Stomach (tissue), 4 donors: ENCODE results near the gene VPS11.

ENCODE experiments used
- EP300 ChIP-seq: sonication (generic); formaldehyde crosslinking; IDR thresholded peaks from one replicate; pipeline ENCODE4 v1.6.1; 2017; ENCODE audit warnings: antibody characterized with exemption
- POLR2A ChIP-seq, 4 donors: fragments of 450-650 bp; IDR thresholded peaks; one replicate each; pipeline ENCODE4 v1.6.1; 2016; ENCODE audit warnings: antibody characterized with exemption in 4 of 4, control low read depth in 2 of 4, mild to moderate bottlenecking in 1 of 4, moderate library complexity in 1 of 4
- TF ChIP-seq, protein P1 (sequence below), 7 experiments: fragments of 450-650 bp in 4 of 7; fragments of 200-600 bp in 3 of 7; sonication (generic) in 3 of 7; IDR thresholded peaks; one replicate each; pipeline ENCODE4 v1.5.1; 2016 to 2019; ENCODE audit warnings: antibody characterized with exemption in 7 of 7, control low read depth in 2 of 7, mild to moderate bottlenecking in 1 of 7

GRCh38 chr11:119085437-119085847 is 17.8 kb downstream of the VPS11 start:
- TF ChIP-seq, protein P1, sequence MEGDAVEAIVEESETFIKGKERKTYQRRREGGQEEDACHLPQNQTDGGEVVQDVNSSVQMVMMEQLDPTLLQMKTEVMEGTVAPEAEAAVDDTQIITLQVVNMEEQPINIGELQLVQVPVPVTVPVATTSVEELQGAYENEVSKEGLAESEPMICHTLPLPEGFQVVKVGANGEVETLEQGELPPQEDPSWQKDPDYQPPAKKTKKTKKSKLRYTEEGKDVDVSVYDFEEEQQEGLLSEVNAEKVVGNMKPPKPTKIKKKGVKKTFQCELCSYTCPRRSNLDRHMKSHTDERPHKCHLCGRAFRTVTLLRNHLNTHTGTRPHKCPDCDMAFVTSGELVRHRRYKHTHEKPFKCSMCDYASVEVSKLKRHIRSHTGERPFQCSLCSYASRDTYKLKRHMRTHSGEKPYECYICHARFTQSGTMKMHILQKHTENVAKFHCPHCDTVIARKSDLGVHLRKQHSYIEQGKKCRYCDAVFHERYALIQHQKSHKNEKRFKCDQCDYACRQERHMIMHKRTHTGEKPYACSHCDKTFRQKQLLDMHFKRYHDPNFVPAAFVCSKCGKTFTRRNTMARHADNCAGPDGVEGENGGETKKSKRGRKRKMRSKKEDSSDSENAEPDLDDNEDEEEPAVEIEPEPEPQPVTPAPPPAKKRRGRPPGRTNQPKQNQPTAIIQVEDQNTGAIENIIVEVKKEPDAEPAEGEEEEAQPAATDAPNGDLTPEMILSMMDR (IDR thresholded peaks at IDR 0.05), result no peak
- no peak for TF ChIP-seq POLR2A (IDR thresholded peaks at IDR 0.05)
- no peak for TF ChIP-seq EP300
